Fibroblast of skin of left quadriceps (primary cell): ENCODE data around the gene NSFL1C.
A peak's percentile ranks its signal among the peaks of the same experiment; 100 is the strongest.
"Not testable (repeated sequence)": the region's sequence is repeated elsewhere in the genome, so short reads cannot be mapped to it uniquely, and the experiment has no call there.

ENCODE experiments used
- DNase-seq, 2 experiments: peaks; one replicate each; pipeline ENCODE4 v3.0.0-alpha.2; 2013; ENCODE audit warnings: low read depth in 2 of 2

The NSFL1C gene

DNA sequence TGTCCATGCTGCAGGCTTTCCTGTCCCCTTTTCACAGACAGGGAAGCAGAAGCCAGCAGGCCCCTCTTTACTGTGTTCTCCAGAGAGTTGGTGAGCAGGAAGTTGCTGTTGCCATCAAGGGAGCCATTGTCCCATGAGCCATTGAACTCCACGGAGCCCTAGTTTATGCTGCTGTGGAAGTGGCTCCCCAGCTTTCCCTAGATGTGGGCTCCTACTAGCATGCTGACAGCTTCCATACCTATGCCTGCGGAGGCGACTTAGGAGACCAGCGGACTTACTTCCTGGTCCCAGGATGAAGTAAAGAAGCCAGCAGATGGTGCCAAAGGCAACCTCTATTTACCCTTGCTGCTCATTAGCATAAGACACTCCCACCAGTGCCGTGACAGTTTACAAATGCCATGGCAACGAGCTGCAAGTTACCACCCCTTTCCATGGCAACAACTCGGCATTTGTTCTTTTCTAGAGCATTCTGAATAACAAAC lies 43.0 kb downstream of the NSFL1C start:
- no peak for DNase-seq

- no peak for DNase-seq
Measured at GRCh38 chr20:1423206-1423605, 43.4 kb downstream of the NSFL1C start.

DNA sequence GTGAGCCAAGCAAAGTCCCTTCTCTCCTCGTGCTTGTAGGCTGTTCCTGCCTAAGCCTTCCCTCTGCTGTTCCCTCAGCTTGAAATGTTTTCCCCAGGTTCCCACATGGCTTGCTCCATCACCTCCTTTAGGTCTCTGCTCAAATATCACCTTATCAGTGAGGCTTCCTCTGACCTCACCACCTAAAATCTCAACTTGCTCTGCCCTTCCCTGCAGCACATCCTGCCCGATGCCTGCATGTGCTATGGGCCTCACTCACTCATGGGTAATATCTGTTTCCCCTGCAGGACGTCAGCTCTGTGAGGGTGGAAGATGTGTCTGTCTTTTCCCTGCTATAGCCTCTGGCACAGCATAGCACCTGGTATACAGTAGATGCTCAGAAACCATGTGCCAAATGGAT lies 43.9 kb downstream of the NSFL1C start:
- no peak for DNase-seq

DNA sequence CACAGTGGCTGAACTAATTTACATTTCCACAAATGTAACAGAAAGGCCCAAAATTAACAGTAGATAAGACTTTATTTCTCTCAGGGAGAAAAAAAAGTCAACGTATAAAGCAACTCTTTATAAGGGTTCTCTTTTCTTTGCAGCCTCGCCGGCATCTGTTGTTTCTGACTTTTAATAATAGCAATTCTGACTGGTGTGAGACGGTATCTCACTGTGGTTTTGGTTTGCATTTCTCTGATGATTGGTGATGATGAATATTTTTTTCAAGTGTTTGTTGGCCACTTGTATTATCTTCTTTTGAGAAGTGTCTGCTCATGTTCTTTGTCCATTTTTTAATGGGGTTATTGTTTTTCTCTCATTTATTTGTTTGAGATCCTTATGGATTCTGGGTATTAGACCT lies 46.6 kb downstream of the NSFL1C start:
- DNase-seq = no peak

- DNase-seq = no peak
Measured at GRCh38 chr20:1418350-1418749, 48.3 kb downstream of the NSFL1C start.

GRCh38 chr20:1417790-1418189 lies 48.9 kb downstream of the NSFL1C start:
- no peak for DNase-seq

DNA sequence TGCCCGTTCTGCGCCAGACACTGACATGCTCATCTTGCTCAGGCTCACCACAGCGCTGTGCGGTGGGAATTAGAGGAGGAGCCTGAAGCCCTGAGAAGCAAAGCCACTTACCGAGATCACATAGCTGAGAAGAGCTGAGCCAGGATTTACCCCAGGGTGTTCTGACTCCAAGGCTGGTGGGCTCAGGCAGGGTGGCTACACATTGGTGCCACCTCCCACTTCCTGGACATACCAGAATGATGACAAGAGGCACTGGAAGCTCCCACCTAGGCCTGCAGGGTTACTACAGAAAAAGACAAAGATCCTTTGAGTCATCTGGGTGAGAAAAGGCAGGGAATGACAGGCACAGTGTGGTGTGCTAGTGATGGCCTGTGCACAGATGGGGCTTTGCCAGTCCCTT lies 49.4 kb downstream of the NSFL1C start:
- no peak for DNase-seq

- peak in 1 of 2 experiments; percentile 41 for DNase-seq
Measured at GRCh38 chr20:1415667-1416468, 50.8 kb downstream of the NSFL1C start.

- no peak for DNase-seq
Measured at GRCh38 chr20:1414982-1415381, 51.7 kb downstream of the NSFL1C start.

- DNase-seq = no peak
Measured at GRCh38 chr20:1405801-1406200, 60.8 kb downstream of the NSFL1C start.

- DNase-seq = no peak
Measured at GRCh38 chr20:1403624-1404023, 63.0 kb downstream of the NSFL1C start.

DNA sequence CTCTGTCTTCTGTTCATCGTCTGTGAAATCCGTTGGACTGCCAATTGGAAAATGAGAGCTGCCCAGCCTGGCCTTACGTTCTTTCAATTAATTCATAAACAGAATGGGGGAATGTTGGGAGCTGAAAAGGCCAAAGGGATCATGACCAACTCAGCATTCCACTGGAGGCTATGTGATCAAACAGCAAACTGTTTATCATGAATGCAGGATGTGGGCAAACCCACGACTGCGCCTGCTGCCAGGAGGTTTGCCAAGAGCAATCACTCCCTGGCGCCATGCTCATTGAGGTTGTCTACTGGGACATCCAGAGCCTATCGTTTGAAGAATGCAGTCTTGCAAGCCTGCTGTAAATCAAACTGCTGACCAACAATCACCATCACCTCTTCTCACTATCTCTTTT lies 64.5 kb downstream of the NSFL1C start:
- no peak for DNase-seq

- DNase-seq = no peak
Measured at GRCh38 chr20:1401451-1401907, 65.2 kb downstream of the NSFL1C start.

DNA sequence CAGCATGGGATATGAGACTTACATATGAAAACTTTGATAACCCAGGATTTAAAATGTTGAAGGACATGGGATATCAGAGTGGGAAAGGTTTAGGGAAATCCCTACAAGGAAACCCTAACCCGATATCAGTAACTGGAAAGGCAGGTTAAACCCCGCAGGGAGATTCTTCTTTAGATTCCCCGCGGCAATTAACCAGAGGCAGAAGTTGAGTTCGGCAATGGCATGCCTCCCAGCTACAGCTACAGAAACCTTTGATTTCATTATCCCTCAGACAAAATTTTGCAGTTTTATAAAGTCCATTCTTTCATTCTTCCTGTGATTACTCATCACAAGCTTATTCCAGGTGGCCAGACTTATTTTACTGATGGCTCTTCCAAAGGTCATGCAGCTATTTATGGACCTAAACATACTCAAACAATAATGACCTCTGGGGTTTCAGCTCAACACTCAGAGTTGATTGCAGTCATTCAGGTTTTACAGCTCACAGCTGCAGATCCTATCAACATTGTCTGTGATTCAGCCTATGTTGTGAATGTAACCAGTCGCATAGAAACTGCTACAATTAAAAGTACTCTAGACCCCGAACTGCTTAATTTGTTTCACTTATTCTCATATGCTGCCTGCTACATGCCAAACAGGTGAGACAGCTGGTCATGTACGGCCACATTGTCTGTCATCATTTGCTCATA lies 66.8 kb downstream of the NSFL1C start:
- DNase-seq = not testable (repeated sequence)

- DNase-seq = not testable (repeated sequence)
Measured at GRCh38 chr20:1398185-1398584, 68.5 kb downstream of the NSFL1C start.

GRCh38 chr20:1397710-1398109 lies 68.9 kb downstream of the NSFL1C start:
- DNase-seq = no peak

- DNase-seq = no peak
Measured at GRCh38 chr20:1396702-1397101, 69.9 kb downstream of the NSFL1C start.

GRCh38 chr20:1396264-1396663 lies 70.4 kb downstream of the NSFL1C start:
- no peak for DNase-seq

- DNase-seq = no peak
Measured at GRCh38 chr20:1394686-1395085, 72.0 kb downstream of the NSFL1C start.

DNA sequence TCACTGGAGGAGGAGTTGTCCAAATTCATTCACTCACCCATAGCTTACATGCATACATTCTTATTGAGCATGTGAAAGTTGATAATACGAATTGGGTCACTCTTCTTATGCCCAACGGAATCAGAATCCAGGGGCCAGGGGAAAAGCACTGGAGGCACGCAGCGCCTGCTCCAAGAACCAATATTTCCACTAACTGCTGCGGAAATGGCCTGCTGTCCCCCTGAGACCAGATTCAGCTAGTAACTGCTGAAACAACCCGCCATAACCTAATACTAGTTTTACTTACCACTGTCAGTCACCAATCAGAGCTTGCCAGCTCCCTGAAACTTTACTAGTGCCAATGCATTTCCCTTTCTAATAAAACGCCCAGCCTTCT lies 73.2 kb downstream of the NSFL1C start:
- DNase-seq = no peak

DNA sequence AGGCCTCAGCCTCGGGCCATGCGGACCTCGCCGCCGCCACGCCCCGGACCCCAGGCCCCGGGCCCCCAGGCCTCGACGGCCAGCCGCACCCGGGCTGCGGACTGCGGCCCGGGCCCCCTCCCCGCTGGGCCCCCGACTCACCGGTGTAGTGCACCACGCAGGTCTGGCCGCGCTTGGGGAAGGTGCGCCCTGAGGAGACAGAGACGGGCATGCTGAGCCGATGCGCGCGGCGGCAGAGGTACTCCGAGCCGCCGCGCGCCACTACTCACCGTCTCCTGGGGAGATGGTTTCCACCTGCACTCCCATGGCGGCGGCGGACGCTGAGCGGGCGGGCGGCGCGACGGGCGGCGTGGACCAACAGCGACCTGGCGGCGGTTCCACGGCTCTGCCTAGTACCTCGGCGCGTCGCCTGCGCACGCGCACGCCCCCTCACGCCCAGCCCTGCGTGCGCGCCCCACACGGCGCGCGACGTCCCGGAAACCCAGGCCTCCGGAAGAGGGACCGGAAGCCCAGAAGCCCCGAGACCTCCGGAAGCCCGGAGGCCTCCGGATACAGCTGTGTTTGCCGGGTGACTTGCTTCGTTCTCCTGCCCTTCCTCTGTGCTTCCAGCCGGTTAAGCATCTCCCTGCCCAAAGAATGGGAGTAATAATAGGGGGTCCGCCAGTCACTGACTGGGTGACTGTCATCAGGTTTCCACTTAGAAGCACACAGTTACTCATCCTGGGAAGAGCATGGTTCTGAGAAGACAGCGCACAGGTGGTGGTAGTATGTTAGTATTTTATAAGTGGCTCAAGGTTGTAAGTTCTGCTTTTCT lies 73.7 kb downstream of the NSFL1C start, which contains the start of gene FKBP1A:
Gene FKBP1A, minus strand, starts transcription at position 362 of the 814 bp plus-strand sequence. Its CDS starts 56 bp downstream, at position 306.
- peak; percentile 70 to 77 for DNase-seq

DNA sequence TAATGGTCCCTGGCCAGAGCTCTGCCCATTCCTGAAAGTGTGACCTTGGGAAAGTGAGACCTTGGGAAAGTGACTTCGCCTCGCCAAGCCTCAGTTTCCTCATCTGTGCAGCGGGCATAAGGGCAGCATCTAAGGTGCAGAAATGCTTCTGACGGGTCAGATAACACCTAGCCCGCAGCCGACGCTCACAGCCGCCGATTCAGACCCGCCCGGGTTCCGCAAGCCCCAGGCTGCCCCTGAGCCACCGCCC lies 74.3 kb downstream of the NSFL1C start:
- no peak for DNase-seq
